ENCODE measurements around the gene IMPDH2. TPM values are rescaled to one million over a fixed set of nuclear protein-coding genes. Genes with fewer than 3 reads are reported as not detected.

Gene IMPDH2
- total RNA-seq, 1 experiment from 2014 or later, result 218 TPM

GRCh38 chr3:49007068-49007770 is 22.0 kb downstream of the IMPDH2 start, which contains the start of gene WDR6:
TSS of gene WDR6 (plus strand) at chr3:49007391. CDS start at chr3:49007432, 41 bp downstream.
- DNase-seq (ENCODE audit: low spot score), result peak; percentile 97

GRCh38 chr3:49006408-49007067 is 22.7 kb downstream of the IMPDH2 start:
- no peak for DNase-seq (ENCODE audit: low spot score)

DNA sequence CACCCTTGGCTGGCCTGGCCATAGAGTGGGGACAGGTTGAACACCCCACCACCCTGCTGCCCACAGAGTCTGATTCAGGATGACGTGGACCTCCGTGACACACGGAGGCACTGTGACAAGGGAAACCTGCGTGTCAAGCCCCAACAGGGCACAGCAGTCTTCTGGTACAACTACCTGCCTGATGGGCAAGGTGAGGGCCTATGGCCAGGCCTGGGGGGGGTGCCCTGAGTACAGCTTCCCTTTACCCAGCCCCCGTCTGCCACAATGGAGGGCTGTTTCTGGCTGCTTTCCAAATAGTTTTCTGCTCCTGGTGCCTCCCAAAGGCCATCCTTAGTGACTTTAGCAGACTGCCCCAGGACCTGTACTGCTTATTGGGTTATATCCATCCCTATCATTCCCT is 23.2 kb downstream of the IMPDH2 start:
- no peak for DNase-seq (ENCODE audit: low spot score)

- no peak for DNase-seq (ENCODE audit: low spot score)
Measured at GRCh38 chr3:49005303-49005680, 23.9 kb downstream of the IMPDH2 start.

- DNase-seq (ENCODE audit: low spot score), result no peak
Measured at GRCh38 chr3:49004352-49005302, 24.6 kb downstream of the IMPDH2 start.

- DNase-seq (ENCODE audit: low spot score), result no peak
Measured at GRCh38 chr3:49001155-49001554, 28.0 kb downstream of the IMPDH2 start.

GRCh38 chr3:48999085-48999858 is 29.9 kb downstream of the IMPDH2 start:
- no peak for DNase-seq (ENCODE audit: low spot score)

DNA sequence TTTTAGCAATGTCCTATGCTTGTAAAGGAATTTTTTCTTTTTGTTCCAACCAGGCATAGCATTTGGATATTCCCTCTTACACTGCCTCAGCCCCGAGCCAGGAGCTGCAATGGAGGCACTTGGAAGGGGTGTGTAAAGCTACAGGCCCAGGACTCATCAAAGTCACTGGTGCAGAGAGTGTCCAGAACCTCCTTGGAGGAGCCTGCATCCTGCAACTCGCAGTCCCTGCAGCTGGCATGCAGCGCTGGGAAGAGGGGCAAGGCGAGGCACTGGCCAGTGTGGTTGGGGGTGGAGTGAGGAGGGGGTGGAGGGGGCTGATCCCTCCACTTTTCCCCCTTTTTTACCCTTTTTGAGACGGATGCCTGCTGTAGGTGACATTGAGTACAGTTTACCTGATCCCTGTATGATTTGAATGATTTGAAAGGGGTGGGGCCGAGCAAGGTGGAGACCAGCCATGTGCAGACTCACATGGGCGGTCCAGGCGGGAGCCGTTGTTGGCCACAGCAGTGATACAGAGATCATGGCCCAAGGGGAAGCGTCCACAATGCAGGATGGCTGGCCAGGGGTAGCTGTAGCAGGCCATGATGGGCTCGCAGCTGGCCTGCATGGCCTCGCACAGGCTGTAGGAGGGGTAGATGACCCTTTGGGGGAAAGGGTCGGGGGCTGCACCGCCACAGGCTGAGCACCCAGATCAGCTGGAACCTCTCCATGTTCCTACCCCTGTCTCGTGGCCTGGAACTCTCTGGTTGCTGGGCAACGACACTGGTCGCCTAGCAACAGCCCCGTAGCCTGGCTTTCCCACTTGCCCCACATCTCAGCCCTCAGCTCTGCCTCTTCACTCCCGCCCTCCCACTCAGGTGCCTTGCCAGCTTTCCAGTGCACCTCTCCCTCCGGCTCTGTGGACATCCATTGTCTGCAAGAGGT is 31.2 kb downstream of the IMPDH2 start:
- no peak for DNase-seq (ENCODE audit: low spot score)

DNA sequence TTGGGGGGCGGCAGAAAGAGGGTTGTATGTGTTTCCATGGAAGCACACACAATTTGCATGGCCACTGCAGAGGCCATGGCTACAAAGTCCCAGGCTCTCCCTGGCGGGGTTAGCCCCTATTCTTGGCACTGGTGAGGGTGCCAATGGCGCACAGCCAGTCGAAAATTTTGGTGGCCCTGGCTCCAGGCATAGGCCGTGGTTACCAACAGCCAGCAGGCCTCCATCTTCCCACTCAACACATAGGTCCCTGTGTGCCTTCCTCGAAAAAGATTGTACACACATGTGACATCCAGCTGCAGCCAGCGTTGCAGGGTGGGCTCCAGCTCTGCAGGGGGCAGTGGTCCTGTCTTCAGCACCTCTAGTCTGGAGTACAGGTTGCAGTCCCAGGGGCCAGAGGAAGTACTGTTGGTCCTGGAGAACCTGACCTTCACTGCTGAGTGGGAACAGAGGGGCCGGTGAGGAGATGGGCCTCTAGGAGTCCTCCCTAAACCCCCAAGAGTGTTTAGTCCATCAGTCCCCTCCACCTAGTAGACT is 32.0 kb downstream of the IMPDH2 start:
- DNase-seq (ENCODE audit: low spot score), result no peak

- no peak for DNase-seq (ENCODE audit: low spot score)
Measured at GRCh38 chr3:48996640-48997039, 32.6 kb downstream of the IMPDH2 start.

DNA sequence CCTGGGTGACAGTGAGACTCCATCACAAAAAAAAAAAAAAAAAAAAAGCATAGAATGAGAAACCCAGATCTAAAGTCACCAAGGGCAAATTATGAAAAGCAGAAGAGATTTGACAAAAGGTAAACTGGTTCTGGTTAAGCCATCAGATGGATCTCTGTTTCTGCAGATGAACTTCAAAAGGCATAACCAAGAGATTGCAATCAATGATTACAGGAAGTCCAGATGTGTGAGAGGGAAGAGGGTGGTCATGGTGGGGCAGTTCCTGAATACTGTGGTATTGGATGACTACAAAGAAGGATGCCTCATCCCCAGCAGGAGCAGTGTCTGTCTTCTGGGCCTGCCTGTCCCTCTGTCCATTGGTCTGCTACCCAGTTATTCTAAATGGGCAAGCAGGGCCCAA is 35.4 kb downstream of the IMPDH2 start:
- DNase-seq (ENCODE audit: low spot score), result no peak

GRCh38 chr3:48991851-48992545 is 37.2 kb downstream of the IMPDH2 start:
- DNase-seq (ENCODE audit: low spot score), result no peak

GRCh38 chr3:48990636-48991469 is 38.3 kb downstream of the IMPDH2 start:
- no peak for DNase-seq (ENCODE audit: low spot score)

DNA sequence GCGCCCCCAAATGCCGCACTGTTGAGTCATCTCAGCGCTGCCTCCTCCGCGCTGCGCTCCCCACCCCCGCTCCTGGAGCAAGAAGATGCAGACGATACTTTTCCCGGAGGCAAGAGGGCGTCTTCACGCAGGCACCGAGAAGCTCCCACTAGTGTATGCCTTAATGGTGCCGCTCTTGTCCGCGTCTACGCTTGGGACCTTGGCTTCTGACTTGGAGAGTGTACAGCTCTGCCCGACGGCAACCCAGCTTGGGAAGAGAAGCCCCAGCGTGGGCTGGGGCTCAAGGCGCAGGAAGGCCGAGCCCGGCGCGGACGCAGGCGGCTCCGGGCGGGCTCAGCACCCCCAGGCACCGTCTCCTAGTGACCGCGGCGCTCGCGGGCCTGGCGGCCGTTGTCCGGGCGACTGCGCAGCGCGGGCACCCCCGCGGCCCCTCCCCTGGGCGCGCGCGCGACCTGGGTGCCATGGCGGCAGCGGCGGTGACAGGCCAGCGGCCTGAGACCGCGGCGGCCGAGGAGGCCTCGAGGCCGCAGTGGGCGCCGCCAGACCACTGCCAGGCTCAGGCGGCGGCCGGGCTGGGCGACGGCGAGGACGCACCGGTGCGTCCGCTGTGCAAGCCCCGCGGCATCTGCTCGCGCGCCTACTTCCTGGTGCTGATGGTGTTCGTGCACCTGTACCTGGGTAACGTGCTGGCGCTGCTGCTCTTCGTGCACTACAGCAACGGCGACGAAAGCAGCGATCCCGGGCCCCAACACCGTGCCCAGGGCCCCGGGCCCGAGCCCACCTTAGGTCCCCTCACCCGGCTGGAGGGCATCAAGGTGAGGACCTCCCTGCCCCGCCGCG is 39.2 kb downstream of the IMPDH2 start, which contains the start of gene P4HTM:
Gene P4HTM, plus strand, starts transcription at position 446 of the 840 bp plus-strand sequence. Its CDS starts 16 bp downstream, at position 462.
- DNase-seq (ENCODE audit: low spot score), result peak; percentile 80

GRCh38 chr3:48989126-48989795 is 39.9 kb downstream of the IMPDH2 start:
- peak; percentile 22 for DNase-seq (ENCODE audit: low spot score)

- no peak for DNase-seq (ENCODE audit: low spot score)
Measured at GRCh38 chr3:48985831-48986376, 43.3 kb downstream of the IMPDH2 start.

GRCh38 chr3:48984663-48985062 is 44.5 kb downstream of the IMPDH2 start:
- DNase-seq (ENCODE audit: low spot score), result no peak

Data from A172 (cell line).